HuH-7 (cell line): Measurements from ENCODE around the gene UBE2C.
"Not testable (repeated sequence)": the region's sequence is repeated elsewhere in the genome, so short reads cannot be mapped to it uniquely, and the experiment has no call there.

Experiments
- DNase-seq: peaks from one replicate; pipeline ENCODE4 v3.0.0; 2011; ENCODE audit warnings: low spot score

UBE2C gene

GRCh38 chr20:45812157-45813005 is at the start of gene UBE2C:
Gene UBE2C, plus strand, starts transcription at chr20:45812644. Its CDS starts 52 bp downstream, at chr20:45812696.
- DNase-seq, result peak; percentile 100

GRCh38 chr20:45764618-45765282 is 47.7 kb upstream of the UBE2C start:
- DNase-seq, result not testable (repeated sequence)

- no peak for DNase-seq
Observed at GRCh38 chr20:45765307-45765875, 47.1 kb upstream of the UBE2C start.

DNA sequence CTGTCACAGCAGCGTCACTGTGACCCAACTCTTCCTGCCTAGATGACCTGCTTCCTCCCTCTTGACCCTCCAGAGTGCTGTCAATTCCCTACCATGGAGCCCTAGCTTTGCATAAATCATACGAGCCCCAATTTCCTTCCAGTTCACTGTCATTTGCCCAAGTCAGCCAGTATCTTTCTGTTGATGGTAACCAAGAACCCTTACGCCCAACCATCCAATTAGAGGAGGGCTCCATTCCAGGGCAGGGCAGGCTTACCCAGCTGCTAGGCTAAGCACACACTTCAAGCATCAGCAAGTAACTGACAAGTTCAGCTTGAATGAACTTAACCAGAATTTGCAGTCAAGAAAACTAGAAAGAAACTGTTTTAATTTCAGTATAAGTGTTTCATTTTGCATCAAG is 46.5 kb upstream of the UBE2C start:
- no peak for DNase-seq

DNA sequence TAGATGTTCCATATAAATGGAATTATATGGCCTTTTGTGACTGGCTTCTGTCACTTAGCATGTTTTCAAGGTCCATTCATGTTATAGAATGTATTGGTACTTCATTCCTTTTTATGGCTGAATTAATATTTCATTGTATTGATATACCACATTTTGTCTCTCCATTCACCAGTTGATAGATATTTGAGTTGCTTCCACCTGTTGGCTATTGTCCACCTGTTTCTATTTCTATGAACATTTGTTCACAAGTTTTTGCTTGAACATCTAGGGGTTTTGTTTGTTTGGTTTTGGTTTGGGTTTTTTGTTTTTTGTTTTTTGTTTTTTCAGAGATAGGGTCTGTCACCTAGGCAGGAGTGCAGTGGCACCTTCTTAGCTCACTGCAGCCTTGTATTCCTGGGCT is 44.0 kb upstream of the UBE2C start:
- no peak for DNase-seq

DNA sequence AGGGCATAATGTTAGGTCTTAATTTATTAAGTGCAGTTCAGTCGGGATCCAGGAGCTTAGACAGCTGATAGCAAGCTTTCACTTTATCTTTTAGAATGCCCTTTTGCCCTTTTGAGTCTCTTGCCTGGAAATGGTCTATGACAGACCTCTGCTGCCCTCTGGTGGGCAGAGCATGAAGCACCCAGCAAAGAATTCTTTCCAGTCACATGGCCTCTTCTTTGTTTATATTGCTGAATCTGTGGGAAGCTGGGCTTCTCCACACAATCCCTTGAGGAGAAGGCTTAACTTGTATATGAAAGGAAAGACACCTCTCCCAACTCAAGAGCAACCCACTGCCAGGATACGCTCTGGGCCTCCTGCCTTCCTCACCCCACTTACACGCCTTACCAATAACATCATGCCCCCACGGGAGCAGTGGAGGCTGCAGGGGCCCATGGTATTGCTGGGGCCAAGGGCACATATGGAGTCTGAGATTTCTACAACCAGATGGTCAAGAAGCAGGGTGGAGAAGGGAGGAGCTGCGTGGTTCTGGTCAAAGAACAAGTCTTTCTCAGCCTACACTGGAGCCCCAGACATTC is 41.2 kb upstream of the UBE2C start:
- DNase-seq, result peak; percentile 57

DNA sequence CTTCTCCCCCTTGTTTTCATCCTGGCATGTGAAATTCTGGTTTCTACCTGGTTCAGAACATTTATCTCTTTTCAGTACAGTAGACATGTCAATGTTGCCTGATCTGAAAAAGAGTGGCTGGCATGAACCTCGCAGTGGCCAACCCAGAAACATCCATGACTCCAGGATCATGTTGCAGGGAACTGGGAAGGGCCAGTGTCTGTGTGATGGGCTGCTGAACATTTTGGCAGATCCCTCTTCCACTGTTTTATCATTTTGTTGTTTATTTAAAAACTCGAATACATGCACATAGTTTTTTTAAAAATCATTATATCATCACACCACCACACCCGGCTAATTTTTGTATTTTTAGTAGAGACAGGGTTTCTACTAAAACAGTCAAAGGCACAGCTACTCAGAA is 39.8 kb upstream of the UBE2C start:
- no peak for DNase-seq

DNA sequence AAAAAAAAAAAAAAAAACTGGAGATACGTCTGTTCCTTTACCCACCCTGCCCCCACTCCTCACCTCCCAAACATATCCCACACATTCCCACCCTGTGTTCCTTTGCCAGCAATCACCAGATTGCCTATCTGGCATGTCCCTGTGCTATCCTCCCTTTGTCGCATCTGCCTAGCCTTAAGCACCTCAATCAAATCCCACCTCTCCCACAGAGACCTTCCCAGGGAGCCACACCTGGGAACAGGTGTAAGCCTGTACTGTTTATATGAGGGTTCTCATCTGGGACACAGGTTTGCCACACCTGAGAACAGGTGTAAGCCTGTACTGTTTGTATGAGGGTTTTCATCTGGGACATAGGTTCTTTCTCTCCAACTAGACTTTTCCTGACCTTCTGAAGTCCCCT is 37.5 kb upstream of the UBE2C start:
- no peak for DNase-seq

- DNase-seq, result no peak
Observed at GRCh38 chr20:45775411-45775810, 37.0 kb upstream of the UBE2C start.

DNA sequence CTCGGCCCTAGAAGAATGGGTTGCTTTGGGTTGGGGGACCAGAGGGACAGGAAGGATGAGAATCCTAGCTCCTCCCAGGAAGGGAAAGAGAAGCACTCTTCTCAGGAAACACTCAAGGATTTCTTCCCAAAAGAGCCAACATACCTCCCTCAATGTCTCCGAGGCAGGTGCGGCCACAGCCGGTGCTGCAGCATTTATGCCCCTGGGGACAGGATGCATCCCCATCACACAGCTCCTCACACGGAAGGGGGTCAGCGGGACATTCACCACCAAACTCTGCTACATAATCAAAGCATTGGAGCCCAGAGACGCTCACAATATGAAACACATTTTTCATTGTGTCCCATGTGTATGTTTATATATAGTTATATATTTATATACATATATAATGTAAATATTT is 35.5 kb upstream of the UBE2C start:
- no peak for DNase-seq

DNA sequence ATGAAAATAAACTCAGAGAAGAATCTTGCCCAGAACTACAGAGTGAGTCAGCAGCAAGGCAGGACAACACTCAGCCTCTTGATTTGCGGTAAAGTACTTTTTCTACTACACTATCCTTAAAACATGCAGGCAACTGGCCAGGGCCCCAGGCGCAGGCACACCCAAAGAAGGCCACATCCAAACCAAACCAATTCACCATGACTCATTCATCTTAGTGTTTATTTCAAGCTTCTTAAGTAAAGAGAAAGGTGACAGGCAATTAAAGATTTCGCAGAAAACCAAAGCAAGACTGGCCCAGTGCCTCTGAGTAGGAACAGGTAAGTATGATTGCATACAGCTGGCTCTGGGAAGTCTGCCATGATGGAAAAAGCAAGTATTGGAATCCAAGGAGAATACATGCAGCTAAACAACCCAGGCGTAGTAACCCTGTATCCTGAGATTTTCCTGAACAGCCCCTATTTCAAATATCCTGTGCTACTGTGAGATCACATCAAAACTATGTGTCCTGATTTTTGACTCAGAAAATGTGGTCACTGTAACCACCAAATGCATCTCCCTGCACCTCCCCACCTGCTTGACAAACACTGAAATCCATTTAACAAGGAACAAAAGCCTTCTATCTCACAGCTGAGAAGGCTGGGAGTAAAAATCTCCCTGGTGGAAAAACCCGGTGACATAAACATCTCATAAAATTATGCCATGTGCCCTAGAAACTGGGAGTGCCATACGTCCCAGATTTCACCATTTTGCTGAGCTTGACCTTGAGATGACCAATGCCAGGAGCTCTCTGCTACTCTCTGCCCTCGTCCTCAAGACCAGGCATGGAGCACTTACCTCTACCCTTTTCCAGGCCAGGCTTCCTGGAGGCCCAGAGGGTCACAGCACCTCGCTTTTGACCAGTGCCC is 33.2 kb upstream of the UBE2C start:
- DNase-seq, result no peak

- no peak for DNase-seq
Observed at GRCh38 chr20:45780159-45780558, 32.3 kb upstream of the UBE2C start.

- DNase-seq, result no peak
Observed at GRCh38 chr20:45781391-45781931, 31.0 kb upstream of the UBE2C start.

- DNase-seq, result no peak
Observed at GRCh38 chr20:45782890-45783289, 29.6 kb upstream of the UBE2C start.

DNA sequence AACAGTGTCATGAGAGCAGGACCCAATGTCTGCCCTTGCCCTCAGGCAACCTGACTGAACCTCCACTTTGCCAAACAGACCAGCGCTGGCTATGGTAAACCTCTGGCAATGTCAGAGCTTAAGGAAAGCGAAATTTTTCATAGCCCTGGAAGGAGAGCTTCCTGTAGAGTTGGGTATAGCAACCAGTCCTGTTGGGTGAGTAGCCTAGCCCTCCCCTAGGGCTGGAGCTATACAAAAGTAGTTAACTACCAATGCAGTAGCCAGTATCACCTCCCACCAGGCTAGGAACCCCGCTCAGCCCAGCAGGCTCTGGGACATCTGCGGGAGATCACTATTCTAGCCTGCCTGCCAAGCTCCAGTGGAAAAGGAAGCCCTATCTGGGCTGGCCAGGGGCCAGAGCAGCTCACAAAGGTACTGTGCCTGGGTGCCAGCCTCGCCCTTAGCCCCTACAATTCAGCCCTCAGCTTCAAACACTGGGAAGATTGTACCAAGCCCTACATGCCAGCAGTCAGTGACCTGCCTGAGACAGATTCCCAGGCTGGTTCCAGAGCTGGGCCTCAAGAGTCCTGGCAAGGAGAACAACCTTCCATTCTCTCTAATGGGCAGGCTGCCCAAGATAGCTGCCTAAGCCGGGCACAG is 28.7 kb upstream of the UBE2C start:
- no peak for DNase-seq

- DNase-seq, result no peak
Observed at GRCh38 chr20:45788351-45788750, 24.1 kb upstream of the UBE2C start.

DNA sequence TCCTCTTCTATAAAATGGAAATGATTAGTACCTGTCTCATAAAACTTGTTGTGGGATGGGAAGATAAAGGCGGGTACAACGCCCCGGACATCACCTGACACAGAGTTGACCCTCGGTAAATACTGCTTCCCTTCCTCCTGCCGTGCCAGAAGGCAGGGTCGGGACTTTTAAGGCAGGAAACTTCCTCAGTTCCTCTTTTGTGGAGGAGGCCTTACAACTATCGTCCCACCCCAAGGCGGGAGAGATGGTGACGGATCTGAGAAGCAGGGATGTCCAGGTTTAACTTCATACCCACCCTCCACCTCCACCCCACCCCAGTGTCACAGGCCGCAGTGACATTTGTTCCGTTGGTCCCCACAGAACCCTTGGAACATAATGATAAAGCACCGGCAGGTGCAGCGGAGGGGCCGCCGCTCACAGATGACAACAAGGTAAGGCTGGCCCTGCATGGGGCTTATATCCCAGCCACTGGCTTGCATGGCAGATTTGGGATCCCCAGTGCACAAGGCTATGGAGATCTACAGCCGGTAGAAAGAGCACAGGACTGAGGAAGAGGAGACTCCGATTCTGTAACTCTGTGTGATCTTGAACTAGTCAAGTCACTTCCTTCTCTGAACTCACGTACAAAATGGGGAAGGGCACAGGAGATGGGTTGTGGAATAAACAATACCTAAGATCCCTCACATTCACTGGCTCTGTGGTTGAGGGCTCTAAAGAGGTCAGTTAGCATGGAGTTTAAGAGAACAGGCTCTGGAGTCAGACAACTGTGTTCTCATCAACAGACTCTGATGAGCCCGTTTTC is 19.9 kb upstream of the UBE2C start:
- no peak for DNase-seq

- no peak for DNase-seq
Observed at GRCh38 chr20:45796337-45797065, 15.9 kb upstream of the UBE2C start.

DNA sequence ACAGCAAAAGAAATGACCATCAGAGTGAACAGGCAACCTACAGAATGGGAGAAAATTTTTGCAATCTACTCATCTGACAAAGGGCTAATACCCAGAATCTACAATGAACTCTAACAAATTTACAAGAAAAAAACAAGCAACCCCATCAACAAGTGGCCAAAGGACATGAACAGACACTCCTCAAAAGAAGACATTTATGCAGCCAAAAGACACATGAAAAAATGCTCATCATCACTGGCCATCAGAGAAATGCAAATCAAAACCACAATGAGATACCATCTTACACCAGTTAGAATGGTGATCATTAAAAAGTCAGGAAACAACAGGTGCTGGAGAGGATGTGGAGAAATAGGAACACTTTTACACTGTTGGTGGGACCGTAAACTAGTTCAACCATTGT is 14.9 kb upstream of the UBE2C start:
- not testable (repeated sequence) for DNase-seq
